SIG-M5 treated with dmso at 0.1 percent for 504 hours (cell line): ENCODE results near the gene CNNM4.
A peak's percentile ranks its signal among the peaks of the same experiment; 100 is the strongest.

Source experiments
- DNase-seq: peaks from one replicate; lab custom pipeline; 2025; ENCODE audit not compliant: unreplicated experiment; lab: John Stamatoyannopoulos, UW

Gene CNNM4

DNA sequence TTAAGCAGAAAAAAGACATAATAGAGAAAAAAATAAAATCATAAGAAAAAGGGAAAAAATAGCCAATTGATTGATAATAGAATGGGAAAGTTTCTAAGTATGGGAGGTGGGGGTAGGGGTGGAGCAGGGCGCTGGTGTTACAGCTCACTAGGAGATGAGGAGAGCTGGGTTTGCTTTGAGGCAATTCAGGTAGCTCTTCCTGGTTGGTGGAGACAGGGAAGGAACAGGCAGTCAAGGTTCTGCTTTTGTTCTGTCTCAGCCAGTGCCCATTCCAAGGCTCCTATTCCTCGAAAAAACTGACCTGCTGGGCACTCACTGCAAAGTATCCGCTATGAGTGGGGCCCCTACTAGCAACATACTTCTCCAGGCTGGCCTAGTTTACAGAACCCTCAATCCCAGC lies 1.7 kb upstream of the CNNM4 start:
- DNase-seq = no peak

- no peak for DNase-seq
Measured at GRCh38 chr2:96759548-96759947, 1.2 kb upstream of the CNNM4 start.

- peak; percentile 44 for DNase-seq
Measured at GRCh38 chr2:96760986-96761832, 507 bp downstream of the CNNM4 start.

DNA sequence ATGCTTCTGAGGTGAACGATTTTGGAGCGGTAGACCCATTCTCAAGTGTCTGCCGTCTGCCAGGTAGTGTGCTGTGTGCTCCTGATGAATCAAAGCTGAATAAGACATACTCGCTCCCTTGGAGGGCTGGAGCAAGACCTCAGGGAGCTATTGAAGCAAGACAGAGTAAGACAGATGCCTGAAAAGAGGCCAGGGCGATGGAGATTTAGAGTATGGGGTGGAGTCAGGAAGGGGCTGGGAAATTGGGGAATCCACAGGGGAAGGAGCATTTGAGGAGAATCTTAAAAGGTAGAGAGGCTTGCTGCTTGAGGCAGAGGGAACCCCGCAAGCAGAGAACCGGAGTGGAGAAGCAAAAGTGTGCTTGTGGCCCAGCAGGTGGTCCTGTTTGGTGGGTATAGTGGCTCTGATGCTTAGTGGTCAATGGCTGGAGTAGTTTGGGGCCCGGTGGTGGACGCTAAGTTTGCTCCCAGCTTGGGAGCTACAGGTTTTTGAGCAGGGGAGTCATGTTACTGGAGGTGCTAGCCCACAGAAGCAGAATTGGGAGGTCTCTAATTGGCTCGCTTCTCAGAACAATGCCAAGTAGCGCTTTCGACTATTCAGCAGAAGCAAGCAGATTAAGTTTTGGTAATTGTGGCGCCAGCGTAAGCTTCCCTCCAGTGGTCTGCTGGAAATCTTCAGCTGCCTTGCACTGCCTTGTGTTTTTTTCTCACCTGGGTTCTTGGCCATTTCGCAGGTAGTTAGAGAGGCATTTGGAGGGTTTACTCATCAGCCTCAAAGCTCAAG lies 2.0 kb downstream of the CNNM4 start:
- no peak for DNase-seq

DNA sequence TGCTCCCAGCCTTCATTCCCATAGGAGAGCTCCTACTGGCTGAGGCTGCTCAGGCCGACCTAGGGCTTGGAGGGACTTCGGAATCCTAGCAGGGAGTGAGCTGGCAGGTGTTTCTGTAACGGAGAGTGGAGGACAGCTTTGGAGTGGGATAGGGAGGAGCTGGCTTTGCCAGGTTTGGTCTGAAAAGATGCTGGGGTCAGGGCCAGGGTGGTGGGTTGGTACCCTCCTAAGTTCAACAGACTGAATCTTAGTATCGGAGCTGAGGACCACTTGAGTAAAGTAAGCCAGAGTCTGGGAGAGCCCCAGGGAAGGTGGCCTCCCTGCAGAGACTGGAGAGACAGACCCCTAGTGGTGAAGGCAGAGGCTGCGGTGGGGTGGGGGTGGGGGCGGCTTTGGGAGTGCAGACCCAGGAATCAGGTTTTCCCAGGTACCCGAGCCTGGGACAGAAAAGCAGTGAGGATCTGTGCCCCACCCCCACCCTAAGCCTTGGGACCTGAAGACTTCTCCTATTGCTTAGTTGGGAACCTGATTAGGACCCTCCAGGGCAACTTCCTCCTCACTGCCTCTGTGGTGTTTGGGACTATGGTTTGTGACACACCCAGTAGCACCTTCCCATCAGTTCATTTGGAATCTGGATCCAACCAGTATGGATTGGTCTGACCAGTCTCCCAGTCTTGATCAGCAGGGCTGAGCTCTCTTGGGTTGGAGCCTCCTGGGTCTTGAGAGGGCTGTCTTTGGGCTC lies 3.0 kb downstream of the CNNM4 start:
- peak; percentile 44 for DNase-seq

DNA sequence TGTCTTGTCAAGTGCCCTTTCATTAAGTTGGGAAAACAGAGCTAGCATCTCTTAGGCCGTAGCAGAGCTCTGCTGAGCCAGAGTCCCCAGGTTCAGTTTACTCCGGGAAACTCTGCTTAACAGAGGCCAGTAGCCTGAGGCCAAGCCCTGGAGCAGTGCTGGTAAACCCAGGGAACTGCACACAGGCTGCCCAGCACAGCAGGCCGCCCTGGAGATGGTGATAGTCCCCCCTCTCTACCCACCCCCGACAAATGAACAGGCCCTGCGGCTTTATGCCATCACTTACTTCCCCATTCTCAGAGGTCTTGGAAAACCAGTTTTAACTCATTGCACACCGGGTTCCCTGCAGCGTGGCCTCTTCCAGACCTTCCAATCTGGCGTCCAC lies 3.5 kb downstream of the CNNM4 start:
- peak; percentile 87 for DNase-seq

GRCh38 chr2:96767135-96767871 lies 6.6 kb downstream of the CNNM4 start:
- no peak for DNase-seq

- DNase-seq = no peak
Measured at GRCh38 chr2:96768083-96768561, 7.4 kb downstream of the CNNM4 start.

DNA sequence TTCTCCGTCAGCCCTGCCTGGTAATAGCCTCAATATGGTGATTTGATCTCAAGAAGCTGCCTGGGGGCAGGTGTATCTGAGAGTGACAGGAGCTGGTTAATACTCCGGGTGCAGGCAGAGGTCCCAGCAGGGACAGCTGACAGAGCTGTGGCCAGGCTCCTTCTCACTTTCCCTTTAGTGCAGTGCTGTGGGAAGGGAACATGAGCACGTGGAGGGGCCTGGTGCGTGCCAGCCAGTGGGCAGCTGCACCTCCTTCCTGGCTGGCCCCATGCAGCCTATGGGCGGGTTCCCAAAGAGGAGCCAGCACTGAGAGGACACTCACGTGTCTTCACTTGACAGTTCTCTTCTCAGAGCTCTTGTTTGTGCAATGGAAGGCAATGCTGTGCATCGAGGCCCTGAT lies 9.1 kb downstream of the CNNM4 start:
- no peak for DNase-seq

GRCh38 chr2:96770442-96771202 lies 9.9 kb downstream of the CNNM4 start:
- DNase-seq = no peak

GRCh38 chr2:96771796-96772618 lies 11.3 kb downstream of the CNNM4 start:
- DNase-seq = peak; percentile 54

DNA sequence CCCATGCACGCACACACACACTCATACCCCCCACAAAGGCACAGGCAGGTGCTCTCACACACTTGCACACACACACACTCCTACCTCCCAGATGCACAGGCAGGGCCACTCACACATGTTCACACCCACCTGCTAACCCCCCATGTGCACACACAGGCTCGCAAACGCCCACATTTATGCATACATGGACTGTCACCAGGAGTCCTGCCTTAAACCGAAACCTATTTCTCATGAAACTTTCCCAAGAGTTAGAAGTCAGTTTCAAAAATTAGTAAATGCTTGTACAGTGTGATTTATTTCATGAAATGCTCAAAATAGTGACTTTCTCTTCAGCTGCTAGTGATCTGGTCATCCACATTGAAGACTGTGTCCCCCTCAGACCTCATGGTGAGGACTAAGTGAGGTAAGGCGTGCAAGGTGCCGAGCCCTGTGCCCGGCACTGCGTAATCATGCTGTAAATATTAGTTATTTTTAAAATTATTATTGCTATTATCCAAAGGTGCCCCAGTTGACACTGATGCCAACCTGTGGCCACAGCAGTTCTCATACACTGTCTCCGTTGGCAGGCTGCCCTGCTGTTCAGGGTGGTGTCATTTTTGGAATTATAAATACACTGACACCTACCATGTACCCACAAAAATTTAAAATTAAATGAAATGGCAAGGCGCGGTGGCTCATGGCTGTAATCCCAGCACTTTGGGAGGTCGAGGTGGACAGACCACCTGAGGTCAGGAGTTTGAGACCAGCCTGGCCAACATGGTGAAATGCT lies 12.4 kb downstream of the CNNM4 start:
- DNase-seq = no peak

GRCh38 chr2:96773922-96774321 lies 13.2 kb downstream of the CNNM4 start:
- DNase-seq = peak; percentile 54

DNA sequence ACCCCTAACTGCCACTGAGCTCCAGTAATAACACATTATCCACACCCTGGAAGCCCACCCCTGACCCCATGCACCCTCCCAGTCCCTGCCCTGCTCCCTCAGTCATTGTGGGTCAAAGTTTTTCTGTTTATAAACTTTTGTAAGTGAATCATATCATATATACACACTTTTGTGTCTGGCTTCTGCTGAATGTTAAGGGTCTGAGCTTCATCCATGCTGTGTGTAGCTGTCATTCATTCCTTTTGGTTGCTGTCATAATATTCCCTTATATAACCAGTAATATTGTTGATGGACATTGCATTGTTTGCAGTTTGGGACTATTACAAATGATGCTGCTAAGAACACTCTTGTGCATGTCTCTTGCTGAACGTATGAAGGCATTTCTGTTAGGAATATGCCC lies 14.5 kb downstream of the CNNM4 start:
- no peak for DNase-seq

GRCh38 chr2:96783388-96783787 lies 22.7 kb downstream of the CNNM4 start:
- DNase-seq = no peak

- DNase-seq = no peak
Measured at GRCh38 chr2:96787411-96787810, 26.7 kb downstream of the CNNM4 start.

DNA sequence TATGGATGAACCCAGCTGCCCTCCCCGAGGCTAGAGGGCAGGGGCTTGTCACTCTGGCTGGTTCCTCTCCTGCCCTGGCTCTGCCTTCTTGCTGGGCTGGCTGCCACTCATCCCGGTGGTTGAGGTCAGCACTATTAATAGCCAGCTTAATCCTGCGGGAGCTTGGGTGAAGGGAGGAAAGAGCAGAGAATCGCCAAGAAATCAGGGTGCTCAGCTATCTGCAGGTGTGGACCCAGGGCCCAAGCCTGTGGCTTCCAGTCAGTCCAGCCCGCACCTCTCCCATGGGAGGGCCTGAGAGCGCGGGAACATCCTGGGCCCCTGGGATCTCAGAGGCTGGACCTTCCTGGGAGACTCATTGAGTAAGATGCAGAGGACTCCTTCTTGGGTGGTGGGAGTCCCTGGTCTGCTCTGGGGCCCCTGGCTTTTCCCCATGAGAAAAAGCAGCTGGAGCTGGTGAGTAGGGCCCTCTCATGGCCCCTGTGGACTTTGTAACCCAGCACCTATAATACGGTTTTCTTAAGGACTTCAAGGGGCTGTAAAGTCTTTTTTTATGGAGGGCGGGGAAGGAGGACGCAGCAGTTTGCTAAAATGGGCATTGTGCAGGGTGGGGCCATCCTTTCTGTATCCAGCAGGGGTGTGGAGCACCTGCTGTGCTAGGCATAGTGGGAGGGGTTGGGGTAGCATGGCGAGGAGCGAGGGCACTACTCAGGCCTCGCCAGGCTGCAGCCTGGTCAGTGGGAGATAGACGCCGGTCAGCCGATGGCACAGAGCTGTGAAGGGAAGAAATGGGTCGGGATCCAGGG lies 27.9 kb downstream of the CNNM4 start:
- DNase-seq = no peak

- DNase-seq = no peak
Measured at GRCh38 chr2:96789245-96789617, 28.5 kb downstream of the CNNM4 start.
